WERI-Rb-1 (cell line): Measurements from ENCODE around the gene NTN5.
"Not testable (repeated sequence)": the region's sequence is repeated elsewhere in the genome, so short reads cannot be mapped to it uniquely, and the experiment has no call there.

ENCODE experiments used
- DNase-seq: peaks from one replicate; pipeline ENCODE4 v3.0.0-alpha.2; 2020
- H3K27ac ChIP-seq: fragments of 250-450 bp; sonication (Bioruptor Pico); 2 replicates; pipeline ENCODE4 v1.5.1; 2020; ENCODE audit warnings: mild to moderate bottlenecking, moderate library complexity
- H3K27me3 ChIP-seq: fragments of 250-450 bp; sonication (Bioruptor Pico); 2 replicates; pipeline ENCODE4 v1.5.1; 2021; ENCODE audit warnings: mild to moderate bottlenecking, low read depth, moderate library complexity; ENCODE audit not compliant: insufficient read depth, severe bottlenecking
- H3K36me3 ChIP-seq: fragments of 250-450 bp; sonication (Bioruptor Pico); 2 replicates; pipeline ENCODE4 v1.5.1; 2020; ENCODE audit warnings: mild to moderate bottlenecking, moderate library complexity
- H3K4me3 ChIP-seq: 2 replicates; pipeline ENCODE4 v1.5.1; 2011; ENCODE audit warnings: low read depth, mild to moderate bottlenecking, control low read depth, low read length
- H3K9me3 ChIP-seq: fragments of 250-450 bp; sonication (Bioruptor Pico); 2 replicates; pipeline ENCODE4 v1.5.1; 2021; ENCODE audit warnings: mild to moderate bottlenecking, moderate library complexity; ENCODE audit not compliant: severe bottlenecking
- TF ChIP-seq, protein P1 (sequence below): IDR thresholded peaks from 2 replicates; pipeline ENCODE4 v1.5.1; 2011; ENCODE audit warnings: low read depth, mild to moderate bottlenecking, control low read depth, inconsistent platforms, low read length

NTN5 gene

GRCh38 chr19:48703316-48703715 is 30.5 kb upstream of the NTN5 start:
- TF ChIP-seq, protein P1, sequence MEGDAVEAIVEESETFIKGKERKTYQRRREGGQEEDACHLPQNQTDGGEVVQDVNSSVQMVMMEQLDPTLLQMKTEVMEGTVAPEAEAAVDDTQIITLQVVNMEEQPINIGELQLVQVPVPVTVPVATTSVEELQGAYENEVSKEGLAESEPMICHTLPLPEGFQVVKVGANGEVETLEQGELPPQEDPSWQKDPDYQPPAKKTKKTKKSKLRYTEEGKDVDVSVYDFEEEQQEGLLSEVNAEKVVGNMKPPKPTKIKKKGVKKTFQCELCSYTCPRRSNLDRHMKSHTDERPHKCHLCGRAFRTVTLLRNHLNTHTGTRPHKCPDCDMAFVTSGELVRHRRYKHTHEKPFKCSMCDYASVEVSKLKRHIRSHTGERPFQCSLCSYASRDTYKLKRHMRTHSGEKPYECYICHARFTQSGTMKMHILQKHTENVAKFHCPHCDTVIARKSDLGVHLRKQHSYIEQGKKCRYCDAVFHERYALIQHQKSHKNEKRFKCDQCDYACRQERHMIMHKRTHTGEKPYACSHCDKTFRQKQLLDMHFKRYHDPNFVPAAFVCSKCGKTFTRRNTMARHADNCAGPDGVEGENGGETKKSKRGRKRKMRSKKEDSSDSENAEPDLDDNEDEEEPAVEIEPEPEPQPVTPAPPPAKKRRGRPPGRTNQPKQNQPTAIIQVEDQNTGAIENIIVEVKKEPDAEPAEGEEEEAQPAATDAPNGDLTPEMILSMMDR = no peak
- Histone ChIP-seq H3K9me3 (no peaks in the 10 kb centered on the region), H3K27ac (no peak overlapping the region), H3K4me3 (no peak overlapping the region), H3K27me3 (no peaks in the 10 kb centered on the region), H3K36me3 (no peaks in the 10 kb centered on the region)
- no peak for DNase-seq

GRCh38 chr19:48702701-48703100 is 29.9 kb upstream of the NTN5 start:
- Histone ChIP-seq H3K27me3 (no peaks in the 10 kb centered on the region), H3K36me3 (no peaks in the 10 kb centered on the region), H3K4me3 (no peak overlapping the region), H3K9me3 (no peaks in the 10 kb centered on the region), H3K27ac (no peak overlapping the region)
- TF ChIP-seq, protein P1 = no peak
- no peak for DNase-seq

GRCh38 chr19:48698046-48698445 is 25.2 kb upstream of the NTN5 start:
- Histone ChIP-seq H3K4me3 (no peak overlapping the region), H3K27ac (no peak overlapping the region), H3K36me3 (no peaks in the 10 kb centered on the region), H3K27me3 (no peaks in the 10 kb centered on the region), H3K9me3 (no peaks in the 10 kb centered on the region)
- TF ChIP-seq, protein P1 = no peak
- DNase-seq = no peak

DNA sequence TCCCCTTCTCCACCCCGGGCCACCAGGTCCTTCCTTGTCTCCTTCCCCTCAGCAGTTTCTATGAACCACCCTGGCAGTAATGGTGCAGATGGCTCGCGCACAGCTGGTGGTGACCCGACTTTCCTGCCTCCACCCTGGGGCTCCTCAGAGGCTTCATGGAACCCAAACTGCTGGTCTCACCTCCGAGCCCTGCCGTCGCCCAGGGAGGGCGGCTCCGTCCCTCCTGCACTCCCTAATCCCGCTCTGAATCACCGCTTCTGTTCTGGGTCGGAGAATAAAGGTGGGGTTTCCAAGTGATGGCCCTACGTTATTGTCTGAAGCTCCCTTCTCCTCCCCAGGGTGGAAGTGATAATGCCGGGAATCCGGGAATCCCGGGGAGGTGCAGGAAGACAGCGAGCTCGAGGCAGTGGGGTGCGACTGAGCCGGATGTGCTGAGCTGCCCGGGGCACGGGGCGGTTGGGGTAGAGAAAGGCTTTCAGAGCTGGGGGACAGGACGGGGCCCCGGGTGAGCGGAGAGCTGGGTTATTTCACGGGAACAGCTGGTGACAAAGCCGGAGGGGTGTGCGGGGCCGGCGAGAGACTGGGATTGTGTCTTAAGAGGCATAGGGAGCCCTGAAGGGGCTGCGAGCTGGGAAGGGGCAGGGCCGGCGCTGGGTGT is 23.7 kb upstream of the NTN5 start:
- DNase-seq = peak; percentile 56
- H3K27ac ChIP-seq = peak overlapping the region; percentile 57
- no peaks in the 10 kb centered on the region for H3K36me3 ChIP-seq
- no peaks in the 10 kb centered on the region for H3K27me3 ChIP-seq
- peak overlapping the region; percentile 54 for H3K4me3 ChIP-seq
- TF ChIP-seq, protein P1 = no peak
- H3K9me3 ChIP-seq = no peaks in the 10 kb centered on the region

- Histone ChIP-seq H3K36me3 (no peaks in the 10 kb centered on the region), H3K9me3 (no peaks in the 10 kb centered on the region), H3K4me3 (peak within 1 kb of the TSS; percentile 54), H3K27ac (peak within 1 kb of the TSS; percentile 57), H3K27me3 (no peaks in the 10 kb centered on the region)
- DNase-seq = peak; percentile 42
- TF ChIP-seq, protein P1 = no peak
Observed at GRCh38 chr19:48695743-48696352, 23.0 kb upstream of the NTN5 start, which contains the start of gene FUT2. FUT2 (plus strand) TSS chr19:48695971; CDS start chr19:48702957, 6,986 bp downstream.

GRCh38 chr19:48693629-48694028 is 20.8 kb upstream of the NTN5 start:
- H3K27me3 ChIP-seq, H3K36me3 ChIP-seq, H3K4me3 ChIP-seq, H3K27ac ChIP-seq, DNase-seq, H3K9me3 ChIP-seq: not testable (repeated sequence)
